WTC11 (cell line): ENCODE measurements around the gene P2RY12. TPM values are rescaled to one million over a fixed set of nuclear protein-coding genes. Genes with fewer than 3 reads are reported as not detected.

Experiments
- ATAC-seq: fragments of 200-7000 bp; cut with Tn5 transposase; 2 replicates; pipeline ENCODE4 v1.10.0; 2021; ENCODE audit warnings: mild to moderate bottlenecking, moderate library complexity
- CTCF ChIA-PET: fragments of 300-600 bp; sonication (Branson Sonifier 250); formaldehyde crosslinking; loops from one replicate; lab custom pipeline; 2021; ENCODE audit warnings: antibody characterized with exemption; lab: Charles Lee
- POLR2A ChIA-PET: fragments of 350-600 bp; sonication (Branson Sonifier 250); formaldehyde crosslinking; loops from one replicate; lab custom pipeline; 2021; ENCODE audit warnings: antibody characterized with exemption; lab: Charles Lee
- DNase-seq: peaks from one replicate; pipeline ENCODE4 v3.0.0; 2021; ENCODE audit warnings: low spot score
- H3K27ac Mint-ChIP-seq: 2 replicates; pipeline ENCODE4 v1.8.0; 2021; ENCODE audit warnings: mixed read lengths
- H3K27me3 Mint-ChIP-seq: 2 replicates; pipeline ENCODE4 v1.8.0; 2021; ENCODE audit warnings: low read depth, mild to moderate bottlenecking, moderate library complexity, mixed read lengths
- H3K36me3 Mint-ChIP-seq: 2 replicates; pipeline ENCODE4 v1.8.0; 2021; ENCODE audit warnings: mixed read lengths
- H3K4me1 Mint-ChIP-seq: 2 replicates; pipeline ENCODE4 v1.8.0; 2022; ENCODE audit warnings: mixed read lengths
- H3K4me3 Mint-ChIP-seq: 2 replicates; pipeline ENCODE4 v1.8.0; 2021; ENCODE audit warnings: mild to moderate bottlenecking, moderate library complexity, mixed read lengths
- H3K9me3 Mint-ChIP-seq: 2 replicates; pipeline ENCODE4 v1.8.0; 2021; ENCODE audit warnings: mixed read lengths
- CREM ChIP-seq: sonication (generic); formaldehyde crosslinking; IDR thresholded peaks from 2 replicates; pipeline ENCODE4 v1.8.1; 2022; ENCODE audit warnings: mild to moderate bottlenecking, missing genetic modification reagents, moderate library complexity
- ELF4 ChIP-seq: sonication (generic); formaldehyde crosslinking; IDR thresholded peaks from 2 replicates; pipeline ENCODE4 v1.8.1; 2022; ENCODE audit warnings: low read depth, mild to moderate bottlenecking, moderate library complexity, missing genetic modification reagents
- FOXP1 ChIP-seq: sonication (generic); formaldehyde crosslinking; IDR thresholded peaks from 2 replicates; pipeline ENCODE4 v1.8.0; 2022; ENCODE audit warnings: missing genetic modification reagents, mild to moderate bottlenecking, moderate library complexity, borderline replicate concordance
- HMGA2 ChIP-seq: fragments of 250-450 bp; sonication (Bioruptor Pico); IDR thresholded peaks from 2 replicates; pipeline ENCODE4 v1.4.0; 2021; ENCODE audit warnings: mild to moderate bottlenecking, moderate library complexity
- JAZF1 ChIP-seq: fragments of 250-450 bp; sonication (Bioruptor Pico); IDR thresholded peaks from 2 replicates; pipeline ENCODE4 v1.9.0; 2021; ENCODE audit warnings: moderate library complexity, mild to moderate bottlenecking, inconsistent platforms
- NFYB ChIP-seq: sonication (generic); formaldehyde crosslinking; conservative IDR thresholded peaks from 2 replicates; pipeline ENCODE4 v1.8.0; 2022; ENCODE audit warnings: low read depth, missing genetic modification reagents
- NR1H2 ChIP-seq: sonication (generic); formaldehyde crosslinking; IDR thresholded peaks from 2 replicates; pipeline ENCODE4 v1.9.0; 2021; ENCODE audit warnings: mild to moderate bottlenecking, moderate library complexity, missing genetic modification reagents
- RORB ChIP-seq: fragments of 250-450 bp; sonication (Bioruptor Pico); IDR thresholded peaks from 2 replicates; pipeline ENCODE4 v1.9.0; 2021; ENCODE audit warnings: mild to moderate bottlenecking
- TEAD4 ChIP-seq: sonication (generic); formaldehyde crosslinking; IDR thresholded peaks from 2 replicates; pipeline ENCODE4 v1.8.0; 2022; ENCODE audit warnings: mild to moderate bottlenecking, missing genetic modification reagents
- TP53 ChIP-seq: sonication (generic); formaldehyde crosslinking; IDR thresholded peaks from 2 replicates; pipeline ENCODE4 v1.8.1; 2023; ENCODE audit warnings: mild to moderate bottlenecking, missing genetic modification reagents
- ZBTB21 ChIP-seq: sonication (generic); formaldehyde crosslinking; IDR thresholded peaks from 2 replicates; pipeline ENCODE4 v1.8.1; 2023; ENCODE audit warnings: mild to moderate bottlenecking, missing genetic modification reagents, borderline replicate concordance
- ZNF263 ChIP-seq: sonication (generic); formaldehyde crosslinking; IDR thresholded peaks from 2 replicates; pipeline ENCODE4 v1.8.1; 2022; ENCODE audit warnings: low read depth, mild to moderate bottlenecking, moderate library complexity, missing genetic modification reagents
- total RNA-seq: library from RNA; stranded (reverse); gene quantifications from 3 replicates; pipeline ENCODE4 v1.2.3, GENCODE V29; 2021
- TF ChIP-seq, protein P1 (sequence below): sonication (generic); formaldehyde crosslinking; IDR thresholded peaks from 2 replicates; pipeline ENCODE4 v1.8.1; 2022; ENCODE audit warnings: low read depth, missing genetic modification reagents, borderline replicate concordance
- TF ChIP-seq, protein P2 (sequence below): sonication (generic); formaldehyde crosslinking; IDR thresholded peaks from 2 replicates; pipeline ENCODE4 v1.8.1; 2023; ENCODE audit warnings: mild to moderate bottlenecking, missing genetic modification reagents
- TF ChIP-seq, protein P3 (sequence below): sonication (generic); formaldehyde crosslinking; IDR thresholded peaks from 2 replicates; pipeline ENCODE4 v1.8.1; 2022; ENCODE audit warnings: missing genetic modification reagents, borderline replicate concordance
- TF ChIP-seq, protein P4 (sequence below): sonication (generic); formaldehyde crosslinking; IDR thresholded peaks from 2 replicates; pipeline ENCODE4 v1.8.0; 2022; ENCODE audit warnings: mild to moderate bottlenecking, missing genetic modification reagents
- TF ChIP-seq, protein P5 (sequence below): fragments of 250-450 bp; sonication (Bioruptor Pico); IDR thresholded peaks from 2 replicates; pipeline ENCODE4 v1.9.0; 2021; ENCODE audit warnings: mild to moderate bottlenecking
- TF ChIP-seq, protein P6 (sequence below): sonication (generic); formaldehyde crosslinking; IDR thresholded peaks from 2 replicates; pipeline ENCODE4 v1.8.0; 2022; ENCODE audit warnings: mild to moderate bottlenecking, missing genetic modification reagents
- TF ChIP-seq, protein P7 (sequence below): sonication (generic); formaldehyde crosslinking; IDR thresholded peaks from 2 replicates; pipeline ENCODE4 v1.8.1; 2022; ENCODE audit warnings: low read depth, mild to moderate bottlenecking, moderate library complexity, missing genetic modification reagents, borderline replicate concordance

P2RY12 gene
- total RNA-seq, 1 experiment from 2014 or later = not detected

DNA sequence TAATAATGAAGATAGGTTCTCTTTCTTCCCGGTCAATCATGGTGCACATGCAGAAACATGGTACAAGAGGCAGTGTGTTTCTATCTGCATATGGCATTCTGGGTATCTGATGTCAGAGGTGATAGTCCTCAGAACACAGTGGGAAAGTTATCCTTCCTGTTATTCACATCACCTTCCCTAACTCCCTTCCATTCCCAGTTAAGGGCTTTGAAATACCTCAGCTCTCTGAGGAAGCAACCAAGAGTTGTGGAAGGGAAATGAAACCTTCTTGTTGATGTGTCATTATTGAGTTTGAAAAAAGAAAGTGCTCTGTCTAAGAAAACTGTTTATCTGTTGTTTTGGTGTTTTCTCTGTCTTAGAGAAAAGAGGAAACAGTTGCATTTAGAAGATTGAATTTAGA is 33.3 kb downstream of the P2RY12 start:
- H3K4me3 Mint-ChIP-seq = no peak overlapping the region
- CTCF ChIA-PET = interaction anchor here (0.7 kb wide), 1 partner anchor 28 kb away, joined by 3 read pairs; no protein-coding TSS in a partner anchor
- ATAC-seq = no peak
- H3K9me3 Mint-ChIP-seq = no peaks in the 10 kb centered on the region
- H3K27ac Mint-ChIP-seq = peak overlapping the region; percentile 68; the same call in 1 of the 2 replicates
- no peak for TF ChIP-seq NR1H2 (CRISPR knock-in tag)
- no peak for DNase-seq
- H3K4me1 Mint-ChIP-seq = peaks cover 45% of the 10 kb centered on the region
- H3K27me3 Mint-ChIP-seq = no peaks in the 10 kb centered on the region
- POLR2A ChIA-PET = no interaction called here
- H3K36me3 Mint-ChIP-seq = 0 out of 2 replicates have a peak, but pooled peaks cover 3% of the 10 kb centered on the region

DNA sequence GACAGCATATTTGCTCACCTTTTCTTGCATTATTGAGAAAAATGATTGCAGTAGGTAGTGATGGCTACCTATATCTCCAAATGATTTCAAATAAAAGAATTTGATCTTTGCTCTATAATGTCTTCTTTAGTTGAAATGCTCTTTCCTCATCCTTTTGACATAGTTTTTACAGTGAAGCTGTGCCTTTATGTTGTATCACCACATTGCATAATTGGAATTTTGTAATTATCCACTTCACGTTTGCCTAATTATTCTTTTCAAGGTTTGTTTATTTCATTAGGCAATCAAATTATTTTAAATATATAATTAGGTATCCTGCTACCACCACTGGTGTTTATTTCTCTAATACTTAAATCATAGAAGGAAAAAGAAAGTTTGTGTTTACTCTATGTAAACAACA is 33.9 kb downstream of the P2RY12 start:
- POLR2A ChIA-PET = no interaction called here
- no peaks in the 10 kb centered on the region for H3K9me3 Mint-ChIP-seq
- no peak for DNase-seq
- 0 out of 2 replicates have a peak, but pooled peaks cover 3% of the 10 kb centered on the region for H3K36me3 Mint-ChIP-seq
- ATAC-seq = no peak
- H3K4me3 Mint-ChIP-seq = no peak overlapping the region
- H3K27ac Mint-ChIP-seq = no peak overlapping the region
- no peak for TF ChIP-seq ZBTB21 (CRISPR knock-in tag)
- TF ChIP-seq, protein P1, sequence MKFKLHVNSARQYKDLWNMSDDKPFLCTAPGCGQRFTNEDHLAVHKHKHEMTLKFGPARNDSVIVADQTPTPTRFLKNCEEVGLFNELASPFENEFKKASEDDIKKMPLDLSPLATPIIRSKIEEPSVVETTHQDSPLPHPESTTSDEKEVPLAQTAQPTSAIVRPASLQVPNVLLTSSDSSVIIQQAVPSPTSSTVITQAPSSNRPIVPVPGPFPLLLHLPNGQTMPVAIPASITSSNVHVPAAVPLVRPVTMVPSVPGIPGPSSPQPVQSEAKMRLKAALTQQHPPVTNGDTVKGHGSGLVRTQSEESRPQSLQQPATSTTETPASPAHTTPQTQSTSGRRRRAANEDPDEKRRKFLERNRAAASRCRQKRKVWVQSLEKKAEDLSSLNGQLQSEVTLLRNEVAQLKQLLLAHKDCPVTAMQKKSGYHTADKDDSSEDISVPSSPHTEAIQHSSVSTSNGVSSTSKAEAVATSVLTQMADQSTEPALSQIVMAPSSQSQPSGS (CRISPR knock-in tag) = no peak
- TF ChIP-seq, protein P2, sequence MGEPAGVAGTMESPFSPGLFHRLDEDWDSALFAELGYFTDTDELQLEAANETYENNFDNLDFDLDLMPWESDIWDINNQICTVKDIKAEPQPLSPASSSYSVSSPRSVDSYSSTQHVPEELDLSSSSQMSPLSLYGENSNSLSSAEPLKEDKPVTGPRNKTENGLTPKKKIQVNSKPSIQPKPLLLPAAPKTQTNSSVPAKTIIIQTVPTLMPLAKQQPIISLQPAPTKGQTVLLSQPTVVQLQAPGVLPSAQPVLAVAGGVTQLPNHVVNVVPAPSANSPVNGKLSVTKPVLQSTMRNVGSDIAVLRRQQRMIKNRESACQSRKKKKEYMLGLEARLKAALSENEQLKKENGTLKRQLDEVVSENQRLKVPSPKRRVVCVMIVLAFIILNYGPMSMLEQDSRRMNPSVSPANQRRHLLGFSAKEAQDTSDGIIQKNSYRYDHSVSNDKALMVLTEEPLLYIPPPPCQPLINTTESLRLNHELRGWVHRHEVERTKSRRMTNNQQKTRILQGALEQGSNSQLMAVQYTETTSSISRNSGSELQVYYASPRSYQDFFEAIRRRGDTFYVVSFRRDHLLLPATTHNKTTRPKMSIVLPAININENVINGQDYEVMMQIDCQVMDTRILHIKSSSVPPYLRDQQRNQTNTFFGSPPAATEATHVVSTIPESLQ (CRISPR knock-in tag) = no peak
- TF ChIP-seq, protein P3, sequence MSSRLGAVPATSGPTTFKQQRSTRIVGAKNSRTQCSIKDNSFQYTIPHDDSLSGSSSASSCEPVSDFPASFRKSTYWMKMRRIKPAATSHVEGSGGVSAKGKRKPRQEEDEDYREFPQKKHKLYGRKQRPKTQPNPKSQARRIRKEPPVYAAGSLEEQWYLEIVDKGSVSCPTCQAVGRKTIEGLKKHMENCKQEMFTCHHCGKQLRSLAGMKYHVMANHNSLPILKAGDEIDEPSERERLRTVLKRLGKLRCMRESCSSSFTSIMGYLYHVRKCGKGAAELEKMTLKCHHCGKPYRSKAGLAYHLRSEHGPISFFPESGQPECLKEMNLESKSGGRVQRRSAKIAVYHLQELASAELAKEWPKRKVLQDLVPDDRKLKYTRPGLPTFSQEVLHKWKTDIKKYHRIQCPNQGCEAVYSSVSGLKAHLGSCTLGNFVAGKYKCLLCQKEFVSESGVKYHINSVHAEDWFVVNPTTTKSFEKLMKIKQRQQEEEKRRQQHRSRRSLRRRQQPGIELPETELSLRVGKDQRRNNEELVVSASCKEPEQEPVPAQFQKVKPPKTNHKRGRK (CRISPR knock-in tag) = no peak
- TF ChIP-seq, protein P4, sequence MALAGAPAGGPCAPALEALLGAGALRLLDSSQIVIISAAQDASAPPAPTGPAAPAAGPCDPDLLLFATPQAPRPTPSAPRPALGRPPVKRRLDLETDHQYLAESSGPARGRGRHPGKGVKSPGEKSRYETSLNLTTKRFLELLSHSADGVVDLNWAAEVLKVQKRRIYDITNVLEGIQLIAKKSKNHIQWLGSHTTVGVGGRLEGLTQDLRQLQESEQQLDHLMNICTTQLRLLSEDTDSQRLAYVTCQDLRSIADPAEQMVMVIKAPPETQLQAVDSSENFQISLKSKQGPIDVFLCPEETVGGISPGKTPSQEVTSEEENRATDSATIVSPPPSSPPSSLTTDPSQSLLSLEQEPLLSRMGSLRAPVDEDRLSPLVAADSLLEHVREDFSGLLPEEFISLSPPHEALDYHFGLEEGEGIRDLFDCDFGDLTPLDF (CRISPR knock-in tag) = no peak
- no peak for TF ChIP-seq RORB (CRISPR knock-in tag)
- TF ChIP-seq, protein P5, sequence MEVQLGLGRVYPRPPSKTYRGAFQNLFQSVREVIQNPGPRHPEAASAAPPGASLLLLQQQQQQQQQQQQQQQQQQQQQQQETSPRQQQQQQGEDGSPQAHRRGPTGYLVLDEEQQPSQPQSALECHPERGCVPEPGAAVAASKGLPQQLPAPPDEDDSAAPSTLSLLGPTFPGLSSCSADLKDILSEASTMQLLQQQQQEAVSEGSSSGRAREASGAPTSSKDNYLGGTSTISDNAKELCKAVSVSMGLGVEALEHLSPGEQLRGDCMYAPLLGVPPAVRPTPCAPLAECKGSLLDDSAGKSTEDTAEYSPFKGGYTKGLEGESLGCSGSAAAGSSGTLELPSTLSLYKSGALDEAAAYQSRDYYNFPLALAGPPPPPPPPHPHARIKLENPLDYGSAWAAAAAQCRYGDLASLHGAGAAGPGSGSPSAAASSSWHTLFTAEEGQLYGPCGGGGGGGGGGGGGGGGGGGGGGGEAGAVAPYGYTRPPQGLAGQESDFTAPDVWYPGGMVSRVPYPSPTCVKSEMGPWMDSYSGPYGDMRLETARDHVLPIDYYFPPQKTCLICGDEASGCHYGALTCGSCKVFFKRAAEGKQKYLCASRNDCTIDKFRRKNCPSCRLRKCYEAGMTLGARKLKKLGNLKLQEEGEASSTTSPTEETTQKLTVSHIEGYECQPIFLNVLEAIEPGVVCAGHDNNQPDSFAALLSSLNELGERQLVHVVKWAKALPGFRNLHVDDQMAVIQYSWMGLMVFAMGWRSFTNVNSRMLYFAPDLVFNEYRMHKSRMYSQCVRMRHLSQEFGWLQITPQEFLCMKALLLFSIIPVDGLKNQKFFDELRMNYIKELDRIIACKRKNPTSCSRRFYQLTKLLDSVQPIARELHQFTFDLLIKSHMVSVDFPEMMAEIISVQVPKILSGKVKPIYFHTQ (CRISPR knock-in tag) = no peak
- TF ChIP-seq NFYB (CRISPR knock-in tag) = no peak
- TF ChIP-seq CREM (CRISPR knock-in tag) = no peak
- TF ChIP-seq ZNF263 (CRISPR knock-in tag) = no peak
- TF ChIP-seq, protein P6, sequence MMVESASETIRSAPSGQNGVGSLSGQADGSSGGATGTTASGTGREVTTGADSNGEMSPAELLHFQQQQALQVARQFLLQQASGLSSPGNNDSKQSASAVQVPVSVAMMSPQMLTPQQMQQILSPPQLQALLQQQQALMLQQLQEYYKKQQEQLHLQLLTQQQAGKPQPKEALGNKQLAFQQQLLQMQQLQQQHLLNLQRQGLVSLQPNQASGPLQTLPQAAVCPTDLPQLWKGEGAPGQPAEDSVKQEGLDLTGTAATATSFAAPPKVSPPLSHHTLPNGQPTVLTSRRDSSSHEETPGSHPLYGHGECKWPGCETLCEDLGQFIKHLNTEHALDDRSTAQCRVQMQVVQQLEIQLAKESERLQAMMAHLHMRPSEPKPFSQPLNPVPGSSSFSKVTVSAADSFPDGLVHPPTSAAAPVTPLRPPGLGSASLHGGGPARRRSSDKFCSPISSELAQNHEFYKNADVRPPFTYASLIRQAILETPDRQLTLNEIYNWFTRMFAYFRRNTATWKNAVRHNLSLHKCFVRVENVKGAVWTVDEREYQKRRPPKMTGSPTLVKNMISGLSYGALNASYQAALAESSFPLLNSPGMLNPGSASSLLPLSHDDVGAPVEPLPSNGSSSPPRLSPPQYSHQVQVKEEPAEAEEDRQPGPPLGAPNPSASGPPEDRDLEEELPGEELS = no peak
- TF ChIP-seq JAZF1 (CRISPR knock-in tag) = no peak
- TF ChIP-seq, protein P7, sequence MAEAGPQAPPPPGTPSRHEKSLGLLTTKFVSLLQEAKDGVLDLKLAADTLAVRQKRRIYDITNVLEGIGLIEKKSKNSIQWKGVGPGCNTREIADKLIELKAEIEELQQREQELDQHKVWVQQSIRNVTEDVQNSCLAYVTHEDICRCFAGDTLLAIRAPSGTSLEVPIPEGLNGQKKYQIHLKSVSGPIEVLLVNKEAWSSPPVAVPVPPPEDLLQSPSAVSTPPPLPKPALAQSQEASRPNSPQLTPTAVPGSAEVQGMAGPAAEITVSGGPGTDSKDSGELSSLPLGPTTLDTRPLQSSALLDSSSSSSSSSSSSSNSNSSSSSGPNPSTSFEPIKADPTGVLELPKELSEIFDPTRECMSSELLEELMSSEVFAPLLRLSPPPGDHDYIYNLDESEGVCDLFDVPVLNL (CRISPR knock-in tag) = no peak
- no peak for TF ChIP-seq TEAD4 (CRISPR knock-in tag)
- no peak for TF ChIP-seq ELF4
- TF ChIP-seq HMGA2 (CRISPR knock-in tag) = no peak
- TF ChIP-seq FOXP1 (CRISPR knock-in tag) = no peak
- no peak for TF ChIP-seq TP53
- no peaks in the 10 kb centered on the region for H3K27me3 Mint-ChIP-seq
- CTCF ChIA-PET = interaction anchor here (0.7 kb wide), 1 partner anchor 28 kb away, joined by 3 read pairs; no protein-coding TSS in a partner anchor
- H3K4me1 Mint-ChIP-seq = peaks cover 46% of the 10 kb centered on the region
